Activated CD4-positive, alpha-beta T cell treated with anti-CD3 and anti-CD28 coated beads for 4 hours (primary cell): ENCODE results near the gene TRIM3.

Experiments
- DNase-seq, 2 donors: peaks; one replicate each; pipeline ENCODE4 v3.0.0-alpha.2; 2020

TRIM3 gene

DNA sequence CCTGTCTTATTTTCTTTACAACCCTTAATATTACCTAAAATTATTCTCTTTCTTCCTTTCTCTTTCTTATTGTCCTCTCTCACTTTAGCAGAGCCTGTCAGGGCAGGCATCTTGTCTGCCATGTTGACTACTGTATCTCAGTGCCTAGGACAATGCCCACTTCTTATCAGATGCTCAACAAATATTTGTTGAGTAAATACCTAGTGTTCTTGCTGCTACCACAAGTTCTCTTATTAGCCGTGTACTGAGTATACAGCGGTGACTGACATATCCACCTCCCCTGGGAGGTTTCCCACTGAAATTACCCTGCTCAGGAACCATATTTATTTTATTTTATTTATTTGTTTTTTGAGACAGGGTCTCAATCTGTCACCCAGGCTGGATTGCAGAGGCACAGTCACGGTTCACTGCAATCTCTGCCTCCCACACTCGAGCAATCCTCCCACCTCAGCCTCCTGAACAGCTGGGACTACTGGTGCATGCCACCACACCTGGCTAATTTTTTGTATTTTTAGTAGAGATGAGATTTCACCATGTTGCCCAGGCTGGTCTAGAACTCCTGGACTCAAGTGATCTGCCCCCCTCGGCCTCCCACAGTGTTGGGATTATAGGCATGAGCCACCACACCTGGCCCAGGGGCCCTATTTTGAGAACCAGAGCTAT is 39.6 kb downstream of the TRIM3 start:
- DNase-seq: no peak

DNA sequence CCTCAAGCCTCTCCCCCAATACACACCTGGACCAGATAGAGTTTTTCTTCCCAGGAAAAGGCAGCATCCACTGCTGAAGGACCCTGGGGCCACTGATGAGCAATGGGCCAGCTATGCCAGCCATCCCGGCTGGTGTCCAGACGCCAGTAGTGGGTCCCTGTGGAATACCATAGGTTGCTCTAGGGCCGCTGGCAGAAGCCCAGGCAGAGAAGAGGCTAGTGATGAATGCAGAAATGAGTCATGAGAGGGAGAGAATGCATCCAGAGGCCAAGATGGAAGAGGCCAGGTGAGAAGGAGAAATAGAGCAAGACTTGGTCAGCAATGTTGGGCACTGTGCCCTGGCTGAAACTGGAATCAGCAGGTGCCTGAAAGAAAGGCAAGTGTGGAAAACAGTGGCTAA is 41.9 kb downstream of the TRIM3 start:
- DNase-seq: no peak

DNA sequence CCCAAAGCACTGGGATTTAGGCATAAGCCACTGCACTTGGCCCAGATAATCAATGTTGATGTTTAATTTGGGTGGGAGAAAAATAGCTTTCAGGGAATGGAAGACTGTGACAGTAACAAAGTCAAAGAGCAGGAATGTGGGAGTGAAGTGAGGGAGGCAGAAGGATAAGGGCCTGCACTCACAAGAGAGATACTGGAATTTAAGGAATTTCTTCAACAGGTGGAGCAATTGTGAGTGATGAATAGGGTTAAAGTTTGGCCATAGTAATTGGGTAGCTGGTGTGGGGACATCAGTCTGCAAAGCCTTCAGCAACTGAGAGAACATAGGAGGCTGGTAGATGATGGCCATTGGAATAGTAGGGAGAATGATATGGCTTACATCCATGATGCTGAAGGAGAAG is 46.2 kb downstream of the TRIM3 start:
- no peak for DNase-seq

DNA sequence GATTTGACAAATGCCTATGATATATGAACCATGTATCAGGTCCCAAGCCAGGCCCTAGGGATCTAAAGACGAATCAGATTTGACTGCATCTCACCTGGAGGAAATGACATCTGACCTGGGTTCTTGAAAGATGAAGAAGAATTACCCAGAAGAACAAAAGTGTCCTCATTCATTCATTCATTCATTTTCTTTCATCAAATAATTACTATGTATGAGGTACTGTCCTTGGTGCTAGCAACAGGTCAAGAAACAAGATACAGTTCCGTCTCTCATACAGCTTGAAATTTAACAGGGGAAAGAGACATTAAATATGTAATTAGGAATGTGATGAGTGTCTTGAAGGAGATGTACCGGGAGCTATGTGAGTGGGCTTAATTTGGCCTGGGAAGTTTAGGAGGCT is 53.1 kb downstream of the TRIM3 start:
- DNase-seq: no peak

DNA sequence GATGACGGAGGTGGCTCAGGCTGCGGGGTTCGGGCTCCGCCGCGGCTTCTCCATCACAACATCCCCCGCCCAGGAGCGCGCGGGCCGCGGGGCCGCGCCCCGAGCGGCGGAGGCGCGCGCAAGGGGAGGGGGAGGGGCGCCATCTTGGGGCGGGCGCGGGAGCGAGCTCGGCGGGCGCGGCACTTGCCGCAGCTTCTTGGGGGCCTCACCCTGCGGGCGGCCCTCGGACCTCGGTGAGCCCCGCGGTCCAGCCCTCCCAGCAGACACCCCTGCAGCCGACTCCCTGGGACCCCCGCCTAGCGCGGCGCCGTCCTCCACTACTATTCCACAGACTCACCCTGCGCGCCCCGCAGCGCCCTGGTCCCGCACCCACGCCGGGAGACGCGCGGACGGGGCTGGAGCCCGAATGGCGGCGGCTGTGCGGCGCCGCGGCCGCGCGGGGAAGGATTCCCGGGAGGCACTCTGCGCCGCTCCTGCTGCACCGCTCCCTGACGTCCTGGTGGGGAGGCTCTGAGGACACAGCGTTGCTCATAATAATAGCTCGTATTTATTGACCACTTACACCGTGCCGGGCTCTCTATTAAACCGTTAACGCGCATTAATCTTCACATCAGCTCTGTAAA is 54.6 kb downstream of the TRIM3 start, which contains the start of gene APBB1:
APBB1 (minus strand) TSS at position 86 of the 623 bp plus-strand sequence. CDS start 7,747 bp downstream, outside the sequence.
- peak; percentile 71 to 73 for DNase-seq

DNA sequence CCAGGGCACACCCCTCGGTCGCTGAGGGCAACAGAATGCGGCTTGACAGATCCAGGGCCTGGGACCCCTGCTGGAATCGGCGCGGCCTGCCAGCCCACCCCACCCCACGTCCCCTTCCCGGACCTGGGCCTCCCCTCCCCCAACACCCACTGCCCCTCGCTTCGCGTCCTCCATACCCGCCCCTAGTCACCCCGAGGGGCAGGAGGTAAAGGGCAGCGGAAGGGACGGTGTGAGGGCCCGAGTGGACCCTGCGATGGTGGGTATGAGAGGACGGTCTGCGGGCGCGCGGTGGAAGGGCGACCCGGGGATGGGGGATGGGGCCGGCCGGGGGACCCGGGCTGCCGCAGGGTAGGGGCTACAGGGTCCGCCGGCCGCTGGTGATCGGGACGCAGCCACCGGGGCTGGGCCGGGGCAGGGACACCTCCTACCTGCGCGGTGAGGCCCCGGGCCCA is 55.2 kb downstream of the TRIM3 start:
- DNase-seq: no peak

DNA sequence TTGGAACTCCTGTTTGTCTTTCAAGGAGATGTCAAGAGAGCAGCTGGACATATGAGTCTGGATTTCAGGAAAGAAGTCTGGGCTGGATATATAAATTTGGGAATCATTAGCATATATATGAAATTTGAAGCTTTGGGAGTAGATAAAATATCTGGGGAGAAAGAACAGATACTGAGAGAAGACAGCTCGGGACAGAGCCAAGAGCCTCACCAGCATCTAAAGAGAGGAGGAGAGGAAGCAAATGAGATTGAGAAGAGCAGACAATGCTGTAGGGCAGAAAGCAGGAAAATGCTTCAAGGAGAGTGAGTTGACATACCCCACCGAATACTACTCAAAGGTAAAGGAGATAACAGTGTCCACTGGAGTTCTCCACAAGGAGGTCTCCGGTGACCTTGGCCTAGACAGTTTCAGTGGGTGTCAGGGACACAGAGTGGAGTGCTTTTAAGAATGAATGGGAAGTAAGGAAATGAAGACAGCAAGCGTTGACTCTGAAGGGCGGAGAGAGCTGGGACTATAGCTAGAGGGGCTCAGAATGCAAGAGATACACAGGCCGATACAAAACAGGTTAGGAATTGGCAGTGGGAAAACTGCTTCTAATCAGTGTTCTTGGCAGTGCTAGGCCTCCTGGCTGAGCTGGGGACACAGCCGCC is 55.7 kb downstream of the TRIM3 start:
- no peak for DNase-seq

DNA sequence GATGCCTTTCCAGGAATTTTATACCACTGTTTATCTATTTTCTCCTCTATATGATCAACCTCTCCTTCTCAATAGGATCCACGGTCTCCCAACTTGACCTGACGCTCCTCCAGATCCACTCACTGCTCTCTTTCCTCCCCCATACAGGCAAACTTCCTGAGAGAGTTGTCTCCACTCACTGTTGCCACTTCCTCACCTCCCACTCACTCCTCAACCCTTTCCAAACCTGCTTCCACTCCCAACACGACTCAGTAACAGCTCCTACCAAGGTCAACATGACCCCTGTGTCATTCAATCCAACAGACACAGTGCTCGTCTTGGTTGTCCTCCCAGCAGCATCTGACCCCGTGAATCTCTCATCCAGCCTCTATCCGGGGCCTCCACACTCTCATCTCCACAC is 57.9 kb downstream of the TRIM3 start:
- DNase-seq: no peak

DNA sequence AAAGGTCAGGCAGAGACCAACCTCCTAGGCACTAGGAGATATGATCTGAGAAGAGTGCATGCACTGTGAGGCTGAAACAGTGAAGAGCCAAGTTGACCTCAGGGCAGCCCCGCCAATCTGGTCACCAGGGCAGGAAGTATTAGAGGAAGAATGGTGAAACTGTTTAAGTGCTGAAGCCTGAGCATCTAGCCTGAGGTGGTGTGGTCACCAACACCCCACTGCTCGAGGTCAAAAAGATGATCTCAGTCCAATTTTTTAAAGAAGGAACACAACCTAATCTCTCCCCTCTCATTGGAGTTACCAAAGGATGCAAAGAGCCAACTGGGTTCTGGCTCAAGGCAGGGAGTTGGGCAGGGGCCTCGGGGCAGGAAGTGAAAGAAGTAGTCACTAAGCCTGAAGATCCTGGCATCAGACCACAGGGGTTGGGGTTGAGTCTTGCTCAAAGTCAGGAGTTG is 58.8 kb downstream of the TRIM3 start:
- DNase-seq: no peak

DNA sequence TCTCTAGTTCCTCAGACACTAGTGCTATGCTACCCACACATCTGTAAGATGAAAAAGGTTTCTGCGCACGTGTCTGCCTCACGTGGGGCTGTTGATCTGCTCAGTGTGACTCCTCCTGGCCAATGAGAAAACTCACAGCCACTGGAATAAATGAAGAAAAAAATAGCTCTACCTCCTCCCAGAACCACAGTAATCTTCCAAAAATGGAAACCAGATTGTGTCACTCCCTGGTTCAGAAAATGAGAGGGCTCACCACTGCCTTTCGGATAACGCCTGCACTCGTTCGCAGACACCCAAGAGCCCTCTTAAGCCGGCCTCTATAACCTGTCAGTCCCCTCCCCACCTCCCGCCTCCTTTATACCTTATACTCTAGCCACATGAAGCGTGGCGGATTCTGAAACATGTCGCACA is 59.9 kb downstream of the TRIM3 start:
- DNase-seq: peak; percentile 63 to 67

DNA sequence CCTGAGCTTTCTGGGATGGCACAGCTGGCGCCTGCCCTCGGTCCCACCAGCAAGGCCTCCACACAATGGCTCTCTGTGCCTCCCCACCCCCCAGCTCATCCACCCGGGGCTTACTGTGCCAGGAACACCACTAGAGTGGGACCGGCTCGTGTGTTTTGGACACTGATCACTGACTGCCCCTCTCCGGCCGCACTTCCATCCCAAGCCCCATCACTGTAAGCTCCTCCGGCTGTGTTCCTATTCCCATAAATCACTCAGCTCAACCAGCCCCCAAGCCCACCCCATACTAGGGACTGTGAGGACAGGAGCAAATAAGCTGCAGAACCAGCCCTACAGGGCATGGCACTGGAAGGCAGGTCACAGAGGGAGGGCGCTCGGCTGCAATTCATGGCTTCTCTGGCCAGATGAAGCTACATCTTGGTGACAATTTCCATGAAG is 62.1 kb downstream of the TRIM3 start:
- DNase-seq: no peak

DNA sequence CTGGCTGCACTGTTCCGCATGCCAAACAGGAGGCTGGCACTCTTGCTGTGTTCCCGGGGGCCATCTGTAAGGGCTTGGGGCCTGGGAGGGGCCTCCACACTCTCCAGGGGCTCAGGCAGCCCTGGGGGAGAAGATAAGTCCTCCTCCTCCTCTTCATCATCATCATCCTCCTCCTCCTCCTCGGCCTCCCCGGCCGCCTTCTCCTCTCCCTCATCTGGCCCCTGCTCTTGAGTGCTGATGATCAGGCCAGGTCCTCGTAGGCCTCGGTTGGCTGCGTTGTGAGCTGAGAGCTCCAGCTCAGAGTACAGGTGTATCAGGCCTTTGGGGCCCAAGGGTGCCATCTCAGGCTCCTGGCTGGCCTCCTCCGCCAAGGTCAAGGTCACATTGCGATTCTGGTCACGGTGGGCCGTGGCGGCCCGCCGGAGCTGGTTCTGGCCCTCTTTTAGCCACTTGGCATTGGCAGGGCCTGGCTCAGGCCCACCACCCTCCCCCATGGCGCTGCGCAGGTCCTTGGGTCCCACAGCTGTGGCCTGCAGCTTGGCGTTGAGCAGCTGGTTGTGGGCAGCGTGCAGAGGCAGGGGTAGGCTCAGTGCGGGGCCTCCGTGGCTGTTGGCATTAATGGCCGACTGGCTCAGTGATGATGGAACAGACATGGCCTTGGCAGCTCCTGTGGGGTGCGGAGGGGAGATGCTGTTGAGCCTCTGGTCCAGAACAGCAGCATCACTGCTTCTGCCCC is 62.9 kb downstream of the TRIM3 start:
- DNase-seq: no peak

DNA sequence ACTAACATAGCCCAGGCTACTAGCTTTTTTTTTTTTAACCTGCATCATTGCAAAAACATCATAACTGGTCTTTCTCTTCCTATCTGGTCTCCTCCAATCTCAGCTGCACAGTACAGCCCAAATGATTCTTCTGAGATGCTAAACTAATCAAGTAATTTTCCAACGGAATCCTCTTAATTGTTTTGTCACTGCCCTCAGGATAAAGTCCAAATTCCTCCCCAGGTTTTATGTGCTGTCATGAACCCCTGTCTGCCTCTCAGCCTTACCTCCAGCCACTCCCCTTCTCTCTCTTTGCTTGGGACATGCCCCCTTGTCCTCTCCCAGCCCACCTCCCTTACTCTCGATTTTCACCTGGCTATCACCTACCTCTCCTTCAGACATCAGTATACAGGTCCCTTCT is 67.4 kb downstream of the TRIM3 start:
- no peak for DNase-seq

DNA sequence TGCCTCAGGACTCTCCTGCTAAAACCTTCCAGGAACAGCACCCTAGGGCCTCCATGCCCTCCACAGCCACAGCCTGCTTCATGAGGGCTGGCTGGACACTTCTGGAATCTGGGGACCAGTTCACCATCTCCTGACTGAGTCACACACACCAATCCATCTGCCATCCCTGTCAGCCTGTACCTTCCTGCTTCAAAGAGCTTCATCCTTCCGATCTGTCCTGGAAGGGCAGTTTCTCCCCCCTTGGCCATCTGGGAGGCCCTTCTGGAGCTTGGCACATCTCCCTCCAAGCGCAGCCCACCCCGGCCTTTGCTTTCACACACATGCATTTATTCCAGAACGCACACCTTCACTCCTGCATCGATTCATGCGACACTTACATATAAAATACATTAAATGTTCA is 67.9 kb downstream of the TRIM3 start:
- DNase-seq: no peak

DNA sequence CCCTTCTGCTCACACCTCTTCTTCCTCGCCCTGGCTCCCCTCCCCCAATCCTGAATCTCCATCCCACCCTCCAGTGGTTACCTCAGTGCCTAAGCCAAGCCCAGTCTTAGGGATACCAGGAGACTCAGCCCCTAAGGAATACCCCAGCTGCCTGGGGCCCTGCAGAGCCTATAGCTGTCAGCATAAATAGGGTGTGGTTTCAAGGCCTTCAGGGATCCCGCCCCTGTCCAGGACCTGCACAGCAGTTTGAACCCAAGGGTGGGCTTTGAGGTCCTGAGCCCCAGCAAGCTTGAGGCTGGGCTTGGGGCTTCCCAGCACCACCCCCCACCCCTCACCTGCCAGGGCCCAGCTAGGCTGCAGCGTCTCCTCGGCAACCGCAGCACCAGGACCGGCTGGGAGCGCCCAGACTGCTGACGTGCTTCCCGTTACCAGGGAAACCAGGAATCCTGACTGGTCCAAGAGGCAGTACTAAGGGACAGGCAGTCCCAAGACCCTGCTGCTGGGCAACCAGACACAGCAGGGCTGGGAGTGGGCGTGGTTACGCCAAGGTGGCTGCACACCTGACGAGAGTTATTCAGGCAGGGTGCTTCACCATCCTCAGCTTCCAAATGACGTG is 68.6 kb downstream of the TRIM3 start:
- DNase-seq: no peak

DNA sequence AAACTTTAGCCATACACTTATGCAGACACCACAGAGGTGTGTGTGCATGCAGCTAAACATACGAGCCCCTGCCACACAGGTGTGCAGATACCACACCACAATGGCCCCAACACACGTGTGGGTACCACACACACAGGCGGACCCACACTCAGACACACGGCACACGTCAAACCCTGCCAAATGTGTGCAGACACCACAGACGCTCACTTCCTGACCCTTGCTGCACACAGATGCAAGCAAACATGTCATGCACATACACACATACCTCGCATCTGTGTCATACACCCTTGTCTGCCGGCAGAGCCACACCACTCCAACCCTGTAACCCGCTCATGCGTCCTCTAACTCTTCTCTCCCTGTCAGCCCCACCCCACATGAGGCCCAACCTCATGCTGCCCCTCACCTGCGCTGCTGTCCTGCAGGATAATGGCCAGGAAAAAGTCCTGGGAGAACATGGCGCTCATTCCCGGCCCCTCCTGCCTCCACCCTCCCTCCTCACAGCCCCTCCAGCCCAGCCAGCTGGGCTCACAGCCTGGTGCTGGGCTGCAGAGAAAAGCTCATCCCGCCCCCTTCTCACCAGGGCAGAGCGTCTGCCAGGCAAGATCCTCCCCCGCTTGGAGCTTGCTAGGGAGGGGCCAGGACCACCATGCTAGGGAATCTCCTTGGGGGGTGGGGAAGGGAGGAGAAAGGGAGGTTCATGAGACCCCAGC is 69.2 kb downstream of the TRIM3 start:
- no peak for DNase-seq

DNA sequence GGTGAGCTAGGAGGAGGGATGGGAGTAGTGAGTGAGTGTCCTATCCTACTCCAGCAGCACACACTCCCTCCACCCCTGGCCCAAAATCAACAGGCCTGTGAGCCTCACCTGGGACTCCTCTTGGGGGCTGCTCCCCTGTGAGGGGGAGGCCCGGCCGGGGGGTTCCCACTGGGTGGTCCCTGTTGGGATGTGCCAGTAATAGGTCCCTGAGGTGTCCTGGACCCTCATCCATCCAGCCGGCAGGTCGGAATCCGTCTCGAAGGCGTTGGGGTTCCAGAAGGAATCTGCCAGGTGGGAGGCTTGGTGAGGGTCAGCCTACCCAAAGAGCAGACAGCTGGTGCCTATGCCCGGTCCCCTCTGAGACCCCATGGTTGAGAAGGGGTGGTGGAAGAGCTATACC is 70.2 kb downstream of the TRIM3 start:
- DNase-seq: no peak

DNA sequence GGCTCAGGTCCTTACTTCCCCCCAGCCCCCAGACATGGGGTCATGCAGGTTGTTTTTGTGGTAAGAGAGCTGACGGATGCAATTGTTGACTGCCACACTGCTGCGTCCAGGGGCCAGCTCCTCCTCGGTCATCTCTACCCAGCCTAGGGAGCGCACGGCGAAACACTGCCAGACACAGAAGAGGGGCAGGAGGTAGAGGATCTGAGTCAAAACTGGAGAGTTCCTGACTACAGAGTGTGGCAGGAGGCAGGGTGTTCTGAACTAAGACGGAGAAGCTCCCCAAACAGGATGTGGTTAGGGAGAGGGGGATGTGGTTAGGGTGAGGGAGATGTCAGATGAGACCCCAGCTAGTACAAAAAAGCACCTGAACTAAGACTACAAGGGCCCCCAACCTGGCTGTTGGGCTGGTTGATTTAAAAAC is 71.2 kb downstream of the TRIM3 start:
- peak; percentile 51 to 52 for DNase-seq

DNA sequence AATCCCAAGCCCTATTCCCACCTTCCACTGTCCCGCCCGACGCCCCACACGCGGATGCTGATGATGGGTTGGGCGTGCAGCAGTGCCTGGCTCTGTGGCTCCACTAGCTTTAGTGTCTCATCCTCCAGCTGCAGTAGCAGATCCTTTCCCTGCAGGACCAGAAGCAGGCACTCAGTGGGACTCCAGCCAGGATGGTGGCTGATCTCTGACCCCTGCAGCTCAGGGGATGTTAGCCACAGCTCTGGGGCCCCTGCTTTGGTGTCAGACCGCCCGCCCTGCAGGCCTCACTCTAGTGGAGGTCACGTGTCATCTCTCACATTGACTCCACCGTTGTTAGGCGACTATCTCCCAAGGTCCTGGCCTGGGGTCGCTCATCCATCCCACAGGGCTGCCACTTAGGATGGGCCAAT is 71.7 kb downstream of the TRIM3 start:
- no peak for DNase-seq

DNA sequence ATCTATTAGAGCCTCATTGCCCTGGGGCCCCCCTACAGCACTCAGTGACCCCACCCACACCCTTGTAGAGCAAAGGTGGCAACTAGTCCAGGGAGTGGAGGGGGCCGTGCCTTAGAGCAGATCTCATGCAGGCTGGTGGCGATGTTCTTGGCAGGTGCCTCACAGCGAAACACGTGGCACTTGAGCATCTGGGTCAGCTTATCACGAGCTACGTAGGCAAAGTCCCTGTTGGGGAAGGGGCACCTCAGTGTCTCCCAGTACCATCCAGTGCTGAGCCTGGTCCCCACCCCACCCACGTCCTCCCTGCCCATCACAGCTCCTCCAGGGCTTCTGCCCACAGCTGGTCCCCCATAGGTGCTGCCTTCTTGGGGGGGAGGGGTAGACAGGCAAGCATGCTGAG is 72.3 kb downstream of the TRIM3 start:
- DNase-seq: no peak

DNA sequence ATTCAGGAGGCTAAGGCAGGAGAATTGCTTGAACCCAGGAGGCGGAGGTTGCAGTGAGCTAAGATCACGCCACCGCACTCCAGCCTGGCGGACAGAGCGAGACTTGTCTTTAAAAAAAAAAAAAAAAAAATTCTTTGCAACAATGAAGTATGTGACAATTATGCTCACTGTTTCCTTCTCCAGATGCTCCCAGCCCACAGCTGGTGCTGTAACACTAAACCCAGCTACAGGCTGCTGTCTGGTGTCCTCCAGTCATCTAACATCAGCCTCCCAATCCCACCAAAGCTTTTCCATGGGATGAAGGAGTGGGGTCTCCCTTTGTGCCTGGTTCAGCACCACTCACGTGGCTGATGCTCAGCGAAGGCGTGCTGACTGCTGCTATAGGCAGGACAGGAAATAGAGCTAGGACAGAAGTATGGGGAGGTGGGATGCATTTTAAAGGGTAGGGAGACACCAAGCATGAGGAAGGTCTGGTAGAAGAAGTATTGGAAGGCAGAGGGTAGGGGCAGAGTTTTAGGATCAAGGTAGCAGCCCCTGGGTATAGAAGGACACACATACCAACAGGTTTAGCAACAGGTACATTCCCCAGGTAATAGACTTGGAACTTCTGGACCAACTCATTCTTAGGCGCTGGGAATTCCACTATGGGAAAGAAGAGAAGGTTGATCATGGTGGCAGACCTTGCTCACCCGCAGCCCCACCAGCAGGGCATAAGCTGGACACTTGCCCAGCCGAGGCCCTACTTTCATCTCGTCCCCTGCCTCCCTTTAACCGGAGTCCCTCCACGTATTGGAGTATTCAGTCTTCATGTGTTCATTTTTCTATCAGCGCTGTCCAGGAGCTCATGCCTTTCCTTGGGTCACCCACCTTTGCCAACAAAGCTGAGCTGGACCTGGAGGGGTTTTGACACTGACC is 73.1 kb downstream of the TRIM3 start:
- no peak for DNase-seq
